ENCODE data around the gene CHST9.

DNA sequence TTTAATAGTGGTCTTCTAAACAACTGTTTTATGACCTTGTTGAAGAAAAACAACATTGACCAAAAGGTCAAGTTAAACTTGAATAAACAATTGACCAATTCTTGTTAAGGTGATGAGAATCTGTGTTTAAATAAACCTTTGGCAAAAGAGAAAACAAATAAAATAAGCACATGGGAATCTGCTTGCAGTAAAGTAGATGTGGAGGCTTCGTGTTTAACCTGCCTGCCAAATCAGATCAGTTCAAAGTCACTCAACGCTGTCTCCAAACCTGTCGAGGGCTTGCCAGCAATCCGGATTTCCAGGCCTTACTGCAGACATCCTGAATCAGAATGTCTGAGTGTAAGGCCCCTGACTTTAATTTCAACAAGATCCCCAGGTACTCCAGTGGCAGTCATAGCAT, 264.5 kb downstream of the CHST9 start:
- TF ChIP-seq, protein P1, sequence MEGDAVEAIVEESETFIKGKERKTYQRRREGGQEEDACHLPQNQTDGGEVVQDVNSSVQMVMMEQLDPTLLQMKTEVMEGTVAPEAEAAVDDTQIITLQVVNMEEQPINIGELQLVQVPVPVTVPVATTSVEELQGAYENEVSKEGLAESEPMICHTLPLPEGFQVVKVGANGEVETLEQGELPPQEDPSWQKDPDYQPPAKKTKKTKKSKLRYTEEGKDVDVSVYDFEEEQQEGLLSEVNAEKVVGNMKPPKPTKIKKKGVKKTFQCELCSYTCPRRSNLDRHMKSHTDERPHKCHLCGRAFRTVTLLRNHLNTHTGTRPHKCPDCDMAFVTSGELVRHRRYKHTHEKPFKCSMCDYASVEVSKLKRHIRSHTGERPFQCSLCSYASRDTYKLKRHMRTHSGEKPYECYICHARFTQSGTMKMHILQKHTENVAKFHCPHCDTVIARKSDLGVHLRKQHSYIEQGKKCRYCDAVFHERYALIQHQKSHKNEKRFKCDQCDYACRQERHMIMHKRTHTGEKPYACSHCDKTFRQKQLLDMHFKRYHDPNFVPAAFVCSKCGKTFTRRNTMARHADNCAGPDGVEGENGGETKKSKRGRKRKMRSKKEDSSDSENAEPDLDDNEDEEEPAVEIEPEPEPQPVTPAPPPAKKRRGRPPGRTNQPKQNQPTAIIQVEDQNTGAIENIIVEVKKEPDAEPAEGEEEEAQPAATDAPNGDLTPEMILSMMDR (IDR thresholded peaks at IDR 0.05) = no peak
- no peak for TF ChIP-seq POLR2A (IDR thresholded peaks at IDR 0.05)
- no peak for TF ChIP-seq POLR2AphosphoS5 (IDR thresholded peaks at IDR 0.05)
- TF ChIP-seq EP300 (IDR thresholded peaks at IDR 0.05) = no peak

Measured in sigmoid colon (tissue), 4 donors.